Caki2 (cell line): Measurements from ENCODE around the gene CELSR1. TPM values are rescaled to one million over a fixed set of nuclear protein-coding genes. Genes with fewer than 3 reads are reported as not detected.

Experiments
- DNase-seq: peaks from one replicate; pipeline ENCODE4 v3.0.0-alpha.2; 2015; ENCODE audit warnings: low read depth
- in situ Hi-C: cut with HindIII; loops from 2 replicates; pipeline ENCODE4 v1.10.0; 2016; ENCODE audit warnings: low sequenced_read_pairs, low pct_unique_long_range_greater_than_20kb, mixed read lengths
- total RNA-seq: library from RNA; depleted of rRNA; stranded (reverse); fragments of >200 nt; shearing (Covaris generic); gene quantifications from 2 replicates; pipeline ENCODE4 v1.2.3, GENCODE V29; 2014; ENCODE audit warnings: low replicate concordance

CELSR1 gene
- total RNA-seq, 1 experiment from 2014 or later: 98.7 TPM

GRCh38 chr22:46577368-46578249, 40.2 kb upstream of the CELSR1 start:
- in situ Hi-C loops: no loop called here
- no peak for DNase-seq

GRCh38 chr22:46576556-46577367, 39.3 kb upstream of the CELSR1 start:
- DNase-seq: no peak
- in situ Hi-C loops: no loop called here

- no peak for DNase-seq
- in situ Hi-C loops: no loop called here
These were observed 38.6 kb upstream of the CELSR1 start for GRCh38 chr22:46575911-46576555.

GRCh38 chr22:46574993-46575910, 37.8 kb upstream of the CELSR1 start:
- in situ Hi-C loops: no loop called here

GRCh38 chr22:46574438-46574992, 37.1 kb upstream of the CELSR1 start:
- no peak for DNase-seq
- in situ Hi-C loops: no loop called here

More at GRCh38 chr22:46574993-46575910, 37.8 kb upstream of the CELSR1 start:
- DNase-seq: no peak

GRCh38 chr22:46573781-46574437, 36.5 kb upstream of the CELSR1 start:
- no peak for DNase-seq
- in situ Hi-C loops: no loop called here

- in situ Hi-C loops: no loop called here
- no peak for DNase-seq
These were observed 35.7 kb upstream of the CELSR1 start for GRCh38 chr22:46572911-46573780.

- DNase-seq: no peak
- in situ Hi-C loops: no loop called here
These were observed 34.3 kb upstream of the CELSR1 start for GRCh38 chr22:46571642-46572250.

- in situ Hi-C loops: no loop called here
These were observed 32.7 kb upstream of the CELSR1 start for GRCh38 chr22:46569848-46570695.

GRCh38 chr22:46569055-46569847, 31.8 kb upstream of the CELSR1 start:
- in situ Hi-C loops: no loop called here

More at GRCh38 chr22:46569848-46570695, 32.7 kb upstream of the CELSR1 start:
- DNase-seq: no peak

GRCh38 chr22:46568102-46568809, 30.8 kb upstream of the CELSR1 start:
- no peak for DNase-seq
- in situ Hi-C loops: no loop called here

More at GRCh38 chr22:46569055-46569847, 31.8 kb upstream of the CELSR1 start:
- DNase-seq: no peak

GRCh38 chr22:46567471-46567870, 30.1 kb upstream of the CELSR1 start:
- in situ Hi-C loops: no loop called here
- no peak for DNase-seq

GRCh38 chr22:46564084-46564714, 26.8 kb upstream of the CELSR1 start:
- no peak for DNase-seq
- in situ Hi-C loops: no loop called here
